GM20000 (cell line): ENCODE data around the gene SLC16A8.

Source experiments
- DNase-seq: peaks from one replicate; pipeline ENCODE4 v3.0.0; 2012; ENCODE audit warnings: low spot score
- TF ChIP-seq, protein P1 (sequence below): IDR thresholded peaks from 2 replicates; pipeline ENCODE4 v1.5.1; 2012; ENCODE audit warnings: mild to moderate bottlenecking, control low read depth; ENCODE audit errors: extremely low read depth, missing control alignments

The SLC16A8 gene

DNA sequence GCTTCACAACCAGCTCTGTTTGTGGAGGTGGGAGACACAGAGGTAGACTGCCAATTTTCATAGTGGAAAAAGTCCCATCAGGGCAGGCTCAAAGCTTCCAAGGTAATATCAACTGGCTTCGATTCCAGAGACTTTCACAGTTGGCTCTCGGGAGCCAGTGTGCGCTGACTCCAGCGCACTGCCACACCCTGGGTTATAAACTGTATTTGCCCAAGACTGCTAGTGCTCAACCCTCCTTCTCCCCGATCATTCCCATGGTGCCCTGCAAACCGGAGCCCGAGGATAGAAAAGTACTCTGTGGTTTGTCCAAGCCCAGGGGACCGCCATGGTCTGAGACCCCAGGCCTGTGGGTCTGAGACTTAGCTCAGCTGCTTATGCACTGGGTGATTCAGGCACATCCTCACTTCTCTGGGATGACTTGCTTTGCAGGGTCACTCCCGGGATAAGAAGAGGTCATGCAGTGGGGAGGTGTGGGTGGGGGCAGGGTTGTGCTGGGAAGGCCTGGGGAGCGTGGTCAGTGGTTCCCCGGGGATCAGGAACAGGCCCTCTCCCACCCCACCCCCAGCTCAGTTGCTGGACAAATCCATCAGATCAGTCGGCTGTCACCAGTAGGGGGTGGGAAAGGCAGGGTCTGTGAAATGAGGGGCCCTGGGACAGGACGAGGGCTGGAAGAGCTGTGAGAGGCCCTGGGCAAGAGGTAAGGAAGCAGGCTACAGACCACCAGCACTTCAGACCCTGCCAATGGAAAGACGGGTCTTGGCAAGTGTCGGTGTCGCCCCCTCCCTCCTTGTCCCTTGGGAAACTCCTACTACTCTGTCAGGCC is 53.5 kb downstream of the SLC16A8 start:
- DNase-seq: no peak
- TF ChIP-seq, protein P1, sequence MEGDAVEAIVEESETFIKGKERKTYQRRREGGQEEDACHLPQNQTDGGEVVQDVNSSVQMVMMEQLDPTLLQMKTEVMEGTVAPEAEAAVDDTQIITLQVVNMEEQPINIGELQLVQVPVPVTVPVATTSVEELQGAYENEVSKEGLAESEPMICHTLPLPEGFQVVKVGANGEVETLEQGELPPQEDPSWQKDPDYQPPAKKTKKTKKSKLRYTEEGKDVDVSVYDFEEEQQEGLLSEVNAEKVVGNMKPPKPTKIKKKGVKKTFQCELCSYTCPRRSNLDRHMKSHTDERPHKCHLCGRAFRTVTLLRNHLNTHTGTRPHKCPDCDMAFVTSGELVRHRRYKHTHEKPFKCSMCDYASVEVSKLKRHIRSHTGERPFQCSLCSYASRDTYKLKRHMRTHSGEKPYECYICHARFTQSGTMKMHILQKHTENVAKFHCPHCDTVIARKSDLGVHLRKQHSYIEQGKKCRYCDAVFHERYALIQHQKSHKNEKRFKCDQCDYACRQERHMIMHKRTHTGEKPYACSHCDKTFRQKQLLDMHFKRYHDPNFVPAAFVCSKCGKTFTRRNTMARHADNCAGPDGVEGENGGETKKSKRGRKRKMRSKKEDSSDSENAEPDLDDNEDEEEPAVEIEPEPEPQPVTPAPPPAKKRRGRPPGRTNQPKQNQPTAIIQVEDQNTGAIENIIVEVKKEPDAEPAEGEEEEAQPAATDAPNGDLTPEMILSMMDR: no peak

DNA sequence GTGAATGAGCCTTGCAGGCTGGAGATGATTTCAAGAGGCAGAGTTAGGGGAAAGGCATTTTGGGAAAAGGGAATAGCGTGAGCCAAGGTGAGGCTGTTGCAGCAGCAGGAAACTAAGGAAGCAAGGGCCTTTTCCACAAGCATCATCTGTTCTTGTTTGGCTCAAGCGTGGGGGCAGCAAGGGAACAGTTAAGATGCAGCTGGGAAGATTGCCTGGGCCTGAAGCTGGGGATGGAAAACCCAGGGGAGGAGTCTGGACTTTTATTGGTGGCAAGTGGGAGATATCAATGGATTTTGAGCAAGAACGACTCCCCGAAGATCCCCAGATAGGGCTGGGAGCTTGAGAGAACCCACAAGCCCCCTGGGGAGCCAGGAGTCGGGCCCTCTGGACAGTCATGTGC is 54.1 kb downstream of the SLC16A8 start:
- no peak for DNase-seq
- TF ChIP-seq, protein P1: no peak

DNA sequence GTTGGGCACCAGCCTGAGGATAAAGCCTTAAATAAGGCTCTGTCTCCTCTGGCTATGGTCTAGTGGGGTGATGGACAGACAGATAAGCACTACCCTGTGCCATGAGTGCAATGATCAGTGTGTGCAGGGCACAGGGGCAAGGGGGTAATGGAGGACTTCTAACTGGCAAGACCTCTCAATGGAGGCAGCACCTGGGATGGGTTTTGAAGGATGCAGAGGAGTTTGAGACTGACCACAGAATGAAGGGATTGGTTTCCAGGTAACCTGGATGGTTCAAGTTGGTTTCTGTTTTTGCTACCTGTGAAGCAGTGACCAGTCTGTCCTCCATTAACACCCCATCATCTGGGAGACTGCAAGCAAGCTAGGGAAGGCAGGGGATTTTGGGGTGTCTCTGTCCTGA is 54.6 kb downstream of the SLC16A8 start:
- DNase-seq: no peak
- TF ChIP-seq, protein P1: no peak

DNA sequence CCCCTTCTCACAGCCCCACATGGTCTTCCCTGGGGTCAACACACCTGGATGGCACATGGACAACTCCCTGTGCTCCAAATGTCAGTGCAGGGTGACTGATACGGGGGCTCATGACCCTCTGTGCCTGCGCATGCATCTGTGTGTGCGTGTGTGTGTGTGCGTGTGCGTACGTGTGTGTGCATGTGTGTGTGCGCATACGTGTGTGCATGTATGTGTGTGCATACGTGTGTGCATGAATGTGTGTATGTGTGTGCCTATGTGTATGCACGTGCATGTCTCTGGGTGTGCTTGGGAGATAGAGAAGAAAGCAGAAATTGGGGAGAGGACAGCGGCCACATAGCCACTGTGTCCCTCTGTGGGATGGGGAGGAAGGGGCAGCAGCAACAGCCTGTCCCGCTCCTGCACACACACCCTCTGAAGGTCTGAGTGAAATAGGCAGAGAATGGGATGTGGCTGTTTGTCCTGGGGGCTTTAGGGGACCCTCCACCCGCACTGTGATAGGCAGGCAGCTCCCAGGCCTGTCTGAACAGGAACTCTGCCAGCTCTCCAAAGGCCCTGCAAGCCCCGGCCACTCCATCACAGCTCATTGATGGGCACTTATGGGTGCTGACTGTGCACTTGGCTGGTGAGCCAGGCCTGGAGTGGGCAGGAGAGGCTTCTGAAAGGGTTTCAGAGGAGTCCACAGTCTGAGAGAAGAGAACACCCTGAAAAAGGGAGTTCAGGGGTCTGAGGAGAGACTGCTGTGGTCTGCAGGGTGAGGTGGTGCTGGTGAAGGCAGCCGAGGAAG is 55.4 kb downstream of the SLC16A8 start:
- DNase-seq: no peak
- TF ChIP-seq, protein P1: no peak
